ENCODE data around the gene ASTN2. TPM values are rescaled to one million over a fixed set of nuclear protein-coding genes. Genes with fewer than 3 reads are reported as not detected.

ASTN2 gene
- total RNA-seq, 4 donors from 2014 or later: 3.3 to 10.2 (median 6.3) TPM

- Histone ChIP-seq H3K4me3 (no peak overlapping the region), H3K9me3 (no peaks in the 10 kb centered on the region), H3K27me3 (no peaks in the 10 kb centered on the region), H3K36me3 (no peaks in the 10 kb centered on the region), H3K27ac (no peak overlapping the region), H3K4me1 (no peaks in the 10 kb centered on the region)
- DNase-seq: no peak
- no peak for TF ChIP-seq CTCF (IDR thresholded peaks at IDR 0.05)
- TF ChIP-seq POLR2A (IDR thresholded peaks at IDR 0.05): no peak
These were observed 708.3 kb downstream of the ASTN2 start for GRCh38 chr9:116706310-116707290.

GRCh38 chr9:116705531-116705930 is 709.3 kb downstream of the ASTN2 start:
- H3K27me3 ChIP-seq: no peaks in the 10 kb centered on the region
- peaks cover 0 to 5% (median 0%) of the 10 kb centered on the region in 3 donors for H3K36me3 ChIP-seq
- DNase-seq: no peak
- TF ChIP-seq CTCF (IDR thresholded peaks at IDR 0.05) (no peak), POLR2A (IDR thresholded peaks at IDR 0.05) (no peak)
- no peak overlapping the region for H3K4me3 ChIP-seq
- H3K9me3 ChIP-seq: no peaks in the 10 kb centered on the region
- H3K4me1 ChIP-seq: no peaks in the 10 kb centered on the region
- no peak overlapping the region for H3K27ac ChIP-seq

GRCh38 chr9:116704470-116704869 is 710.4 kb downstream of the ASTN2 start:
- H3K27ac ChIP-seq: no peak overlapping the region
- peaks cover 0 to 15% (median 0%) of the 10 kb centered on the region in 3 donors for H3K36me3 ChIP-seq
- no peak overlapping the region for H3K4me3 ChIP-seq
- no peaks in the 10 kb centered on the region for H3K9me3 ChIP-seq
- H3K27me3 ChIP-seq: no peaks in the 10 kb centered on the region
- no peaks in the 10 kb centered on the region for H3K4me1 ChIP-seq
- DNase-seq: no peak
- TF ChIP-seq POLR2A (IDR thresholded peaks at IDR 0.05): no peak
- TF ChIP-seq CTCF (IDR thresholded peaks at IDR 0.05): no peak

GRCh38 chr9:116703634-116704033 is 711.2 kb downstream of the ASTN2 start:
- H3K27ac ChIP-seq: no peak overlapping the region
- peaks cover 0 to 23% (median 0%) of the 10 kb centered on the region in 3 donors for H3K36me3 ChIP-seq
- no peaks in the 10 kb centered on the region for H3K9me3 ChIP-seq
- TF ChIP-seq CTCF (IDR thresholded peaks at IDR 0.05) (no peak), POLR2A (IDR thresholded peaks at IDR 0.05) (no peak)
- no peaks in the 10 kb centered on the region for H3K4me1 ChIP-seq
- H3K4me3 ChIP-seq: no peak overlapping the region
- H3K27me3 ChIP-seq: no peaks in the 10 kb centered on the region
- no peak for DNase-seq

- Histone ChIP-seq H3K9me3 (no peaks in the 10 kb centered on the region), H3K27ac (no peak overlapping the region), H3K4me1 (no peaks in the 10 kb centered on the region), H3K4me3 (no peak overlapping the region), H3K36me3 (peaks cover 0 to 36% (median 0%) of the 10 kb centered on the region in 3 donors), H3K27me3 (no peaks in the 10 kb centered on the region)
- no peak for DNase-seq
- no peak for TF ChIP-seq CTCF (IDR thresholded peaks at IDR 0.05)
- no peak for TF ChIP-seq POLR2A (IDR thresholded peaks at IDR 0.05)
These were observed 712.8 kb downstream of the ASTN2 start for GRCh38 chr9:116701940-116702642.

Measured in Peyer's patch (tissue), 4 donors.